T-helper 2 cell treated with Interferon-gamma antibody and Interleukin-4, amounts not matched to agents 100 ng/mL and 5 ng/mL, for 36 hours (primary cell): ENCODE measurements around the gene EMP2. TPM values are rescaled to one million over a fixed set of nuclear protein-coding genes. Genes with fewer than 3 reads are reported as not detected.
"Not testable (repeated sequence)": the region's sequence is repeated elsewhere in the genome, so short reads cannot be mapped to it uniquely, and the experiment has no call there.

Source experiments
- intact Hi-C: fragments of 100-400 bp; cut with micrococcal nuclease; formaldehyde crosslinking; loops from one replicate; pipeline ENCODE4 v1.15.1; 2023
- total RNA-seq: library from RNA; stranded (reverse); gene quantifications from 2 replicates; pipeline ENCODE4 v1.2.3, GENCODE V29; 2022

Gene EMP2
- total RNA-seq, 1 donor from 2014 or later: not detected

- intact Hi-C loops: no loop called here
Observed at GRCh38 chr16:10552998-10553491, 27.4 kb downstream of the EMP2 start.

DNA sequence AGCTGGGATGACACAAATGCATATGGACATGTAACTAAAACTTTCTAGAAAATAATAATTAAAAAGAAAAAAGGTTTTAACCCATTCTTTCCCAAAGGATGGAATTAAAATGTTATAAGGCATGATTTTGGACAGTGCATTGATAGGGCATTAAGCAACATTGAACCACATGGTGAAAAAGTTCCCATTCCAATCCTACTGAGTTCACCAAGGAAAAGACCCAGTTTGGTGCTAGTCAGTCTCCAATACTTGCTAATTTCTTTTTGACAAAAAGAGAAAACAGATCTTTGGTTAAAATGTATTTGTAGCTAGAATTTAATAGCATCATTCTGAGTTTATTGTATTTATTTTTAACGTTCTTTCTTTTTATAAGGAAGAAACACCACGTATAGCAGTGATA is 28.1 kb downstream of the EMP2 start:
- intact Hi-C loops: no loop called here

DNA sequence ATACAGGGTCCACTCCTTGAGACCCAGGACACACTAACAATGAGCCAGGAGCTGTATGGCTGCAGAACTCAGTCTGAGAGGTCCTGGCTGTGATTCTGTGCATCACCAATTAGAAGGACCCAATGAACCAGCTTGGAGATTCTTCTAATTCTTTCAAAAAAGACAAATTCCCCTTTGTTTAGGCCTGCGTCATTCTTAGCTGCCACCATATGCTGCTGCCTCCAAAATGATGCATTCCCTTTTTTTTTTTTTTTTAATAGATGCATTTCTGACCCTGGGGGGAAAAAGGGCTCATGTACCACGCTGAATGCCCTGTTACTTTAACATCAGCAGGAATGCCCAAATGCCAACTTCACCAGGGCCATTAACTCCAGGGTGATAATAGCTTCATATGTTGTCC is 28.5 kb downstream of the EMP2 start:
- intact Hi-C loops: no loop called here

GRCh38 chr16:10548404-10548803 is 32.0 kb downstream of the EMP2 start:
- intact Hi-C loops: no loop called here

DNA sequence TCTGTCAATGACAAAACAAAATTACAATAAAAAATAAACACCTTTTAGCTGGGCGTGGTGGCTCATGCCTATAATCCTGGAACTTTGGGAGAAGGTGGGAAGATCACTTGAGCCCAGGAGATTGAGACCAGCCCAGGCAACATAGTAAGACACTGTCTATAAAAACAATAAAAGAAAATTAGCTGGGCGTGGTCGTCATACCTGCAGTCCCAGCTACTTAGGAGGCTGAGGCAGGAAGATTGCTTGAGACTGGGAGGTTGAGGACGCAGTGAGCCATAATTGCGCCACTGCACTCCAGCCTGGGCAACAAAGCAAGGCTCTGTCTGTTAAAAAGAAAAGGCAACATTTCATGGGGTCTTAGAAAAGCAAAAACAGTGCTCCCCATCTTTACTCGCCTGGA is 32.7 kb downstream of the EMP2 start:
- intact Hi-C loops: no loop called here

DNA sequence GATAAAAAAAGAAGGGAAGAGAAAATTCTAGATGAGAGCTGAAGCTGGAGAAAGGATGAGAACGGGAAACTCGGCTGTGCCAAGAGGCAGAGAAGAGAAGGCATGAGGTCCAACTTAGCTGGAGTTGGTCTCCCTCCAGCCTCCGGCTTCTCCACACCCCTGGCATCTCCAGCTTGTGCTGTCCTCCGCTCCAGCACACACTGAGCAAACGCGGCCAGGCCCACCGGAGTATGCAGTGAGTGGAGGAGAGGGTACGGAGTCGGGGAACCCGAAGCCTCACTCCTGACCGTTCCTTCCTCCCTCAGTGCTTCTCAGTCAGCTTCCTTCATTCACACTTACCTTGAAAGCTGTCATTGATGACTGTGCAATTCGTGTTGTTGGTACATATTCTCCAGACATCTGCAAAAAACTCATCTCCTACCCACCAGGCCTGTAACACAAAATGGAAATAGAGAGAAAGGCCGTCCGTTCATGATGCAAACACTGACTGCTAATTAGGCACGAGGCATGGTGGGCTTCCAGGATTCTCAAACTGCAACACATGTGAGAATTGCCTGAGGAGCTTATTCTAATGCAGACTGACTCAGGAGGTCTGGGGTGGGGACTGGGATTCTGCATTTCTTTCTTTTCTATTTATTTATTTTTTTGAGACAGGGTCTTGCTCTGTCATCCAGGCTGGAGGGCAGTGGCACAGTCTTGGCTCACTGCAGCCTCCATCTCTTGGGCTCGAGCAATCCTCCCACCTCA is 37.0 kb downstream of the EMP2 start:
- intact Hi-C loops: no loop called here

DNA sequence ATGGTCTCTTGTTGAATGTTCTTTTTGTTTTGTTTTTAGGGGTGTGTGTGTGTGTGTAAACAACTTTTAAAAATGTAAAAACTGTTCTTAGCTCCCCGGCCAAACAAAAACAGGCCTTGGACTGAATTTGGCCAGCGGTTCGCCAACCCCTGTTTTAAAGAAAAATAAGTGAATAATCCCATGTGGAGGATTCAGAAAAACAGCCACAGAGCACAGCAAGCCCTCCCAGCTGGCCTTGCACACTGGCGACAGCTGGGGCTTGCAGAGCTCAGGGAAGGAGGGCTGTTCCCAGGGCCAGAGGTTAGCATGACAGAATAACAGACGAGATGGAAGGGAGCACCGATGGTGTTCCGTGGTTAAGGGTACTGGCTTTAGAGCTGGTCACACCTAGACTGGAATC is 39.0 kb downstream of the EMP2 start:
- intact Hi-C loops: no loop called here

- intact Hi-C loops: no loop called here
Observed at GRCh38 chr16:10539793-10540192, 40.6 kb downstream of the EMP2 start.

DNA sequence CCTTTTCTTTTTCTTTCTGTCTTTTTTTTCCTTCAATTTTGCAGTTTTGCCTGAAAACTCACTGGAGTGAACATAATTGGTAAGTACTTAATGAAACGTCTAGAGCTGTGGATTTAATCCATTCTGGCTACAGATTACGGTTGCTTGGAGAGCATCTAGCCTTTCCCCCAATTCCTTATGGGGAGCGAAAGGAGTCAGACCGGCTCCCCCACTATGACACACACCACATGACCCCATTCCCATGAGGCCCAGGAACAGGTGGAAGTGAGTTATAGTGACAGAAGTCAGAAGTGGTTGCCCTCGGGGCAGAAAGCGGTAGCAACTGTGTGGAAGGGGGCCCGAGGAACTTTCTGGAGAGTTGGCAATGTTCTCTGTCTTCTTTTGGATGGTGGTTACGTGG is 41.2 kb downstream of the EMP2 start:
- intact Hi-C loops: no loop called here

GRCh38 chr16:10538583-10538982 is 41.8 kb downstream of the EMP2 start:
- intact Hi-C loops: no loop called here

DNA sequence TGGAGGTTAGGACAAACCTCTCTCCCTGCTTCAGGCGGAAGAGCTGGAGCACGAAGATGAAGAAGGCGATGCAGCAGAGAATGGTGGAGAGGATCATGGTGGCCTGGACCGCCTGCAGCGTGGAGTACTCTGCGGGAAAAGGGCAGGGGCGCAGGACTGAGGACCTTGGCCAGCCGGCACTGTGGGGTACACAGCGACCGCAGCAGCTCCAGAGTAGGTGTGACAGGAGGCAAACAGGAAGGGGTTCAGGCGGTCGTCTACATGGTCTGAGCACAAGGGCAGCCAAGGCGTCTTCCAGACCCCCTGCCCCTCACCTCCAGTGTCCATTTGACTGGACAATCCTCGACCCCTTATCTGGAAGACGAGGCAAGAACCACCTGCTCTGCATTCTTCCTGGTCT is 42.5 kb downstream of the EMP2 start:
- intact Hi-C loops: no loop called here

- intact Hi-C loops: no loop called here
Observed at GRCh38 chr16:10536814-10537389, 43.5 kb downstream of the EMP2 start.

- intact Hi-C loops: not testable (repeated sequence)
Observed at GRCh38 chr16:10536328-10536727, 44.1 kb downstream of the EMP2 start.

DNA sequence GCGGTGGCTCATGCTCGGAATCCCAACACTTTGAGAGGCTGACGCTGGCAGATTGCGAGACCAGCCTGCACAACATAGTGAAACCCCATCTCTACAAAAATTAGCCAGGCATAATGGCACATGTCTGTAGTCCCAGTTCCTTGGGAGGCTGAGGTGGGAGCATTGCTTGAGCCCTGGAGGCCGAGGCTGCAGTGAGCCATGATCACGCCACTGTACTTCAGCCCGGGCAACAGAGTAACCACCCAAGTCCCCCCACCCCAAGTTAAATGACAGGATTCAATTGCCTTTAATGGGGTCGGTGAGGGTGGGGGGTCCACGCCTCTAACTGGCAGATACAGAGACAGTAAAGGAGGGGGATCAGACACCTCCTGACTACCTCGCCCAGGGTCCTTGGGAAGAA is 44.9 kb downstream of the EMP2 start:
- intact Hi-C loops: no loop called here

DNA sequence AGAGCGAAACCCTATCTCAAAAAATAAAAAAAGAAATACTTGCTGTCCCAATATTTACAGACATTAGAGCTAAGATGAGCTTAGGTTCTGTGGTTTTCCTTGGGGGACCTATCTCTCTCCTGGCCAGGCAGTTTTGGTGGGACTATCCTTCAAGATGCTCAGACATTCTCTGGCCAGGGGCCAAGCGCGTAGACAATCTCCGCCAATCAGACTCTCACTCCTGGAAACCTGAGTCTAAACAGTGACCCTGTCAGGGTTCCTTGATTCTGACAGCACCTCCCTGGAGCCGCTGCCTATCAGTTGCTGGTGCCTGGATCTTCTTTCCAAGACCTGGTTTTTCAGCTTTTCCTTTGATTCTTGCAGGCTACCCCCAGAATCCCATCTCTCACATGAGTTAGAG is 45.6 kb downstream of the EMP2 start:
- intact Hi-C loops: no loop called here

GRCh38 chr16:10533612-10534011 is 46.8 kb downstream of the EMP2 start:
- intact Hi-C loops: not testable (repeated sequence)

DNA sequence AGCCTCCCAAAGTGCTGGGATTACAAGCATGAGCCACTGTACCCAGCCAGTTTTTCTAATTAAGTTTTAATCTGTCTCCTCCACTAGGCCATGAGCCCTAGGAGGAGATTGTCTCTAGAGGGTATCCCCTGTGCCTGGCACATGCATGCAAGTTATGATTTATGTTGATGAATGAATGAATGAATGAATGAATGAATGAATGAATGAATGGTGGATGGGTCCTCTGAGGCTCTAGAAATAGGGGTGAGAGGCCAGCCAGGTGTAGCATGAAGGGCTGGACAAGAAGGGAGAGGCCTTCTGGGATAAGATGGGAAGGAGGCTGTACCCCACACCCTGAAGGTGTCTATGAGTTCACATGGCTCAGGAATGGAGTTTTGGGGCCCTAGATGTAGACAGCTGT is 48.8 kb downstream of the EMP2 start:
- intact Hi-C loops: no loop called here

- intact Hi-C loops: no loop called here
Observed at GRCh38 chr16:10530685-10531084, 49.7 kb downstream of the EMP2 start.

DNA sequence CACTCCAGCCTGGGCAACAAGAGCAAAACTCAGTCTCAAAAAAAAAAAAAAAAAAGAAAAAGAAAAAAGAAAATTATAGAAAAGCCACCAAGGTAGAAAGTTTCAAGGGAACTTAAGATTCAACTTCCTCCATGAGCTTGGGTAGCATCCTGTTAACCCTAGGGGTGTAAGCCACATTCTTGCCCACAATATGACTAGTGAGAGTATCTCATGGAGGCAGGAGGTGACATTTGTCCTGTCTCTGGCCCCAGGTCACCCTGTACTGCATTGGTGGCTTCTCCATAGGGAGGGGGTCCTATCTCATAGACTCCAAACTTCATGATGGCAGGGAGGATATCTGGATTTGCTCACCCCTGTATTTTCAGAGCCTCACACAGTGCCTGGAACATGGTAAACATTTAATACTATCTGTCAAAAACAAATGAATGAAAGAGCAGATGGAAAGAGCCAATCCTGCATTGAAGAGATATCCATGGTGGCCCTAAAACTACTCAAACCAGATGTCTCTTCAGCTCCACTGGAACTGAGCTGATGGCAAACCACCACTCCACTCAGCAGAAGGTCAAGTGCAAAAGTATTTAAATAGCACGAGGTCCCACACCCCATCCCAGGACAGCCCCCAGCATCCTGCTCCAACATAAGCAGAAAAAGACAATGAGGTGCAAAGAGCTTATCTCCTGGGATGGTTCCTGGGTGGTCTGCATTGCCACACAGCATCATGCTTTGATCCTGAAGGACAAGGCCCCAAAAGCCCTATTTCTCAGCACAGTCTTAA is 50.3 kb downstream of the EMP2 start:
- intact Hi-C loops: no loop called here

DNA sequence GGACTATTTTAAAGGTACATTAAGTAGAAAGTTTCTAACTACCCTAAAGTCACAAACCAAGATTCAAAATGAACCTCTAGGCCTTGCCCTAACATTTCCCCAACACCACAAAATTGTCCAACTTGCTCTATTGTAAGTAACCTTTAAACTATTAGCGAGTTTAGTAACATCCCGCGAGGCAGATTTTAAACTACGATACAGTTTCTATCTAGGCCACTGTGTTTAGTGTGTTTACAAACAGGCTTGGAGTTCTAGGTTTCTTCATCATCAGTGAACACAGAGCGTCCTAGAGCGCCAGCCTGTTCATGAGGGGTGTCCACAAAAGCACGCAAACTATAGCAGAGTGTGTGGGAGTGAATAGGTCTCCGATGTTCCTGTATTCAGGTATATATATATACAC is 51.8 kb downstream of the EMP2 start:
- intact Hi-C loops: no loop called here

GRCh38 chr16:10526962-10527361 is 53.4 kb downstream of the EMP2 start:
- intact Hi-C loops: no loop called here

DNA sequence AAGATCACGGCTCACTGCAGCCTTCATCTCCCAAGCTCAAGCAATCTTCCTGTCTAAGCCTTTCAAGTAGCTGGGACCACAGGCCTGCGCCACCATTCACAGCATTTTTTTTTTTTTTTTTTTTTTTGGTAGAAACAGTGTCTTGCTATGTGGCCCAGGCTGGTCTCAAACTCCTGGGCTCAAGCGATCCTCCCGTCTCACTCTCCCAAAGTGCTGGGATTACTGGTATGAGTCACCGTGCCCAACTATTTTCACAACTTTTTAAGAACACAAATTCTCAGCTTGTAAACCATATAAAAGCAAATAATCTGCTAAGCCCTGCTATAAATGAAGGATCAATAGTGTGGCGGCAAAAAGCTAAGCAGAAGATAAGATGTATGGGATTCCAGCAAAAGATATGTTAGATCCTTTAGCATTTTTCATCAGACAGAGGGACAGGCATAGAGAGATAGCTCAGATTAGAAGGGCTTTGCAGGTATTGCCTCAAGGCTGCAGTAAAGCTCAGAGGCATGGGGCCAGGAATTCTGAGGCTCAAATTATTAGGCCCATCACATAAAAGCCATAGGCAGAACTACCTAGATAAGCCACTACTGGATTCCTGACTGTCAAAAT is 55.1 kb downstream of the EMP2 start:
- intact Hi-C loops: no loop called here
